Vagina (tissue), 2 donors: ENCODE data around the gene DAGLA. TPM values are rescaled to one million over a fixed set of nuclear protein-coding genes. Genes with fewer than 3 reads are reported as not detected.
"Not testable (repeated sequence)": the region's sequence is repeated elsewhere in the genome, so short reads cannot be mapped to it uniquely, and the experiment has no call there.

Experiments
- DNase-seq, 2 donors: peaks; one replicate each; pipeline ENCODE4 v3.0.0-alpha.2; 2017; ENCODE audit errors: extremely low spot score in 2 of 2
- H3K27ac ChIP-seq: fragments of 200-600 bp; sonication (generic); one replicate; pipeline ENCODE4 v1.5.1; 2019
- H3K27me3 ChIP-seq: fragments of 200-600 bp; sonication (generic); one replicate; pipeline ENCODE4 v1.5.1; 2019
- H3K36me3 ChIP-seq, 2 donors: fragments of 200-600 bp; sonication (generic); one replicate each; pipeline ENCODE4 v1.5.1; 2017 to 2019
- H3K4me1 ChIP-seq: fragments of 200-600 bp; sonication (generic); one replicate; pipeline ENCODE4 v1.5.1; 2019
- H3K4me3 ChIP-seq, 2 donors: fragments of 200-600 bp; sonication (generic); 1 replicate in 1 of 2; 2 replicates in 1 of 2; pipeline ENCODE4 v1.5.1; 2016 to 2019
- H3K9me3 ChIP-seq: fragments of 200-600 bp; sonication (generic); one replicate; pipeline ENCODE4 v1.5.1; 2019
- CTCF ChIP-seq, 3 experiments: fragments of 450-650 bp in 2 of 3; fragments of 200-600 bp in 1 of 3; sonication (generic) in 1 of 3; IDR thresholded peaks; one replicate each; pipeline ENCODE4 v1.5.1; 2017 to 2019; ENCODE audit warnings: antibody characterized with exemption in 3 of 3, mild to moderate bottlenecking in 2 of 3, moderate library complexity in 2 of 3
- POLR2A ChIP-seq, 2 donors: fragments of 450-650 bp; IDR thresholded peaks; one replicate each; pipeline ENCODE4 v1.6.1; 2017; ENCODE audit warnings: antibody characterized with exemption in 2 of 2, mild to moderate bottlenecking in 2 of 2, moderate library complexity in 2 of 2
- POLR2AphosphoS5 ChIP-seq, 2 donors: sonication (generic); formaldehyde crosslinking; IDR thresholded peaks; one replicate each; pipeline ENCODE4 v1.9.0; 2017; ENCODE audit warnings: antibody characterized with exemption in 2 of 2, mild to moderate bottlenecking in 2 of 2, low read depth in 1 of 2; ENCODE audit not compliant: insufficient read depth in 1 of 2
- intact Hi-C: fragments of 100-400 bp; cut with DNase I; formaldehyde crosslinking; loops from one replicate; pipeline ENCODE4 v1.15.1; 2023
- total RNA-seq: library from RNA; depleted of rRNA; stranded (reverse); fragments of >200 nt; gene quantifications from one replicate; pipeline ENCODE4 v1.2.3, GENCODE V29; 2016

DAGLA gene
- total RNA-seq, 1 donor from 2014 or later = 1.5 TPM

DNA sequence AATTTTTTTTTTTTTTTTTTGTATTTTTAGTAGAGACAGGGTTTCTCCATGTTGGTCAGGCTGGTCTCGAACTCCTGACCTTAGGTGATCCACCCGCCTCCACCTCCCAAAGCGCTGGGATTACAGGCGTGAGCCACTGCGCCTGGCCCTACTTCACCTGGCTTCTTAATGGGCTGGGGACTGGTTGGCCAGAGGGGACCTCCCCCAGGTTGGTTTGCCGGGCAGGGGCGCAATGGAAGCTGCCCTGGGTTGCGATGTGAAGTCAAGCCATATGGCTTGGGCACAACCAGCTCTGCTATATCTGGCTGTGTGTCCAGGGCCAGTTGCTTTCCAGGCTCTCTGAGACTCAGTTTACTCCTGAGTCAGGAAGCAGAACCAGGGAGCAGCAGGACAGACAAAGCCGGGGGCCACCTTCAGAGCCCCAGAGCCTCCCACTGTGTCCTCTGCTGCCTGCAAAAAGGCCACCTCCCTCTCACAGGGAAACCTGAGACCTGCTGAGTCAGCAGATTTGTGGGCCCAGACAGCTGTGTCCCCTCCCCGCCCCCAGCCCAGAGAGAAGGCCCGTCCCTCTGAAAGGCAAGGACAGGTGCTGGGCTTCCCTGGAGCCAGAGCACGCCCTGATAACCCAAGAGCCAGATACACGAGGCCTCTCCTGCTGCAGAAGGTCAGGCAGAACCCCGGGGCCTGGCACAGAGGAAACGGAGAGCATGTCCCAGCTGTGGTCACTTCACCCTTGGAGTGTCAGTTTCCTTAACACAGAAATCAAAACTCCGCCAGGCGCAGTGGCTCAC lies 29.2 kb upstream of the DAGLA start:
- Histone ChIP-seq H3K27ac (no peak overlapping the region), H3K9me3 (no peaks in the 10 kb centered on the region), H3K36me3 (no peaks in the 10 kb centered on the region), H3K4me1 (no peaks in the 10 kb centered on the region), H3K4me3 (no peak overlapping the region), H3K27me3 (no peaks in the 10 kb centered on the region)
- DNase-seq = no peak
- TF ChIP-seq POLR2A (IDR thresholded peaks at IDR 0.05) (no peak), POLR2AphosphoS5 (IDR thresholded peaks at IDR 0.05; ENCODE audit: insufficient read depth in 1 of 2, low read depth in 1 of 2) (no peak), CTCF (IDR thresholded peaks at IDR 0.05) (no peak)
- intact Hi-C loops = no loop called here

DNA sequence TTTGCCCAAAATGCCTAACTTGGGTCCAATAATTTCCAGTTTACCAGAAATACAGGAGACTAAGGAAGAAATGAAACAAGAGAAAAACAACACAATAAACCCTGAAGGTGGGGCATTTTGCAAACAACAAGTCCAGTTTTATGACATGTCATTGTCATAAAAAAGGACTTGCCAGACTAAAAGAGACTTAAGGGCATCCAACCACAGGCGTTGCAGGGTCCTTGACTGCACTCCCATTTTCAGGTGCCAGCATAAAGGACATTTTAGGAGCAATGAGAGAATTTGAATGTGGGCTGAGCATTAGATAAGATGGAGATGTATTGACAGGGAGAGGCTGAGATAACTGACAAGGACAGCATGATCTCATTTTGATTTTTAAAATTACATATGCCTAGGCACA lies 28.1 kb upstream of the DAGLA start:
- Histone ChIP-seq H3K27ac (no peak overlapping the region), H3K4me1 (no peaks in the 10 kb centered on the region), H3K4me3 (no peak overlapping the region), H3K36me3 (no peaks in the 10 kb centered on the region), H3K27me3 (no peaks in the 10 kb centered on the region), H3K9me3 (no peaks in the 10 kb centered on the region)
- TF ChIP-seq CTCF (IDR thresholded peaks at IDR 0.05) (no peak), POLR2AphosphoS5 (IDR thresholded peaks at IDR 0.05; ENCODE audit: insufficient read depth in 1 of 2, low read depth in 1 of 2) (no peak), POLR2A (IDR thresholded peaks at IDR 0.05) (no peak)
- intact Hi-C loops = no loop called here
- no peak for DNase-seq

- H3K4me1 ChIP-seq = no peaks in the 10 kb centered on the region
- H3K27ac ChIP-seq = no peak overlapping the region
- no peak overlapping the region for H3K4me3 ChIP-seq
- no peak for TF ChIP-seq POLR2AphosphoS5 (IDR thresholded peaks at IDR 0.05; ENCODE audit: insufficient read depth in 1 of 2, low read depth in 1 of 2)
- no peak for TF ChIP-seq POLR2A (IDR thresholded peaks at IDR 0.05)
- no peak for TF ChIP-seq CTCF (IDR thresholded peaks at IDR 0.05)
- no peak for DNase-seq
- no peaks in the 10 kb centered on the region for H3K36me3 ChIP-seq
- intact Hi-C loops = no loop called here
- H3K9me3 ChIP-seq = no peaks in the 10 kb centered on the region
- no peaks in the 10 kb centered on the region for H3K27me3 ChIP-seq
These were observed 25.8 kb upstream of the DAGLA start for GRCh38 chr11:61654397-61654829.

DNA sequence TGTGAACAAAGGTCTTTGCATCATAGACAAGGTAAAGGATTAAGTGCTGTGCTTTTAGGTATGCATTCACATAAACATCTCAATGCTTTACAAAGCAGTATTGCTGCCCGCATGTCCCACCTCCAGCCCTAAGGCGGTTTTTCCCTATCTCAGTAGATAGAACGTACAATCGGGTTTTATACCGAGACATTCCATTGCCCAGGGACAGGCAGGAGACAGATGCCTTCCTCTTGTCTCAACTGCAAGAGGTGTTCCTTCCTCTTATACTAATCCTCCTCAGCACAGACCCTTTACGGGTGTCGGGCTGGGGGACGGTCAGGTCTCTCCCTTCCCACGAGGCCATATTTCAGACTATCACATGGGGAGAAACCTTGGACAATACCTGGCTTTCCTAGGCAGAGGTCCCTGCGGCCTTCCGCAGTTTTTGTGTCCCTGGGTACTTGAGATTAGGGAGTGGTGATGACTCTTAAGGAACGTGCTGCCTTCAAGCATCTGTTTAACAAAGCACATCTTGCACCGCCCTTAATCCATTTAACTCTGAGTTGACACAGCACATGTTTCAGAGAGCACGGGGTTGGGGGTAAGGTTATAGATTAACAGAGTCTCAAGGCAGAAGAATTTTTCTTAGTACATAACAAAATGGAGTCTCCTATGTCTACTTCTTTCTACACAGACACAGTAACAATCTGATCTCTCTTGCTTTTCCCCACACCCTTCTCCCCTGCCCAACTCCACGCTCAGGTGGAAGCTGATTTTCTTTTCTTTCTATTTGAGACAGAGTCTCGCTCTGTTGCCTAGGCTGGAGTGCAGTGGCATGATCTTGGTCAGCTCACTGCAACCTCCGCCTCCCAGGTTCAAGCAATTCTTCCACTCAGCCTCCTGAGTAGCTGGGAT lies 24.7 kb upstream of the DAGLA start:
- H3K4me3 ChIP-seq, intact Hi-C loops, H3K36me3 ChIP-seq, H3K9me3 ChIP-seq, H3K4me1 ChIP-seq, H3K27ac ChIP-seq, DNase-seq, H3K27me3 ChIP-seq: not testable (repeated sequence)

DNA sequence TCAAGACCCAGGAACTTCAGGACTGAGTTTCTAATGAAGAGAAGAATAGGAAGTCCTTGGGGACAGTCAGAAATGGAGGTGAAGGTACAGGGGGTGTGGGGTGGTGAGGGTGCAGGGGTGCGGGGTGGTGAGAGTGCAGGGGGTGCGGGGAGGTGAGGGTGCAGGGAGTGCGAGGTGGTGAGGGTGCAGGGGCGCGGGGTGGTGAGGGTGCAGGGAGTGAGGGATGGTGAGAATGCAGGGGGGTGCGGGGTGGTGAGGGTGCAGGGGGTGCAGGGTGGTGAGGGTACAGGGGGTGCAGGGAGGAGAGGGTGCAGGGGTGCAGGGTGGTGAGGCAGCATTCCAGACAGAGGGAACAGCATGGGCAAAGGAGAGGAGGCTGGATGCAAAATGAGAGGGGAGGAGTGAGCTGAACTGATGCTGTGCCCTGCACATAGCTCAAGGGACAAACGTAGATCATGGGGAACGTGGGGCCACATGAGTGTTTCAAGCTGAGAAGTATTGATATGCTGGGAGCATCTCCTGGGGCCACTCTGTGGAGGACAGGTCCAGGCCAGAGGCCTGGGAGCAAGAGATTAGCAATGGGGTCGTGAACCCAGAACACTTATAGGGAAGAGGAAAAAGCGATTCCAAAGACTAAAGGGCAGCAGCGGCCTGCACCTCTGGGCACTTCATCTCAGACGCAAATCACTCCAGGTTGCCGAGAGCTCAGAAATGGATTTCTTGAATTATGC lies 23.7 kb upstream of the DAGLA start:
- intact Hi-C loops = no loop called here
- Histone ChIP-seq H3K4me3 (no peak overlapping the region), H3K27me3 (no peaks in the 10 kb centered on the region), H3K4me1 (no peaks in the 10 kb centered on the region), H3K36me3 (no peaks in the 10 kb centered on the region), H3K27ac (no peak overlapping the region), H3K9me3 (no peaks in the 10 kb centered on the region)
- no peak for DNase-seq
- TF ChIP-seq POLR2A (IDR thresholded peaks at IDR 0.05) (no peak), CTCF (IDR thresholded peaks at IDR 0.05) (no peak), POLR2AphosphoS5 (IDR thresholded peaks at IDR 0.05; ENCODE audit: insufficient read depth in 1 of 2, low read depth in 1 of 2) (no peak)
